Measurements from ENCODE around the gene KRTAP10-11. TPM values are rescaled to one million over a fixed set of nuclear protein-coding genes. Genes with fewer than 3 reads are reported as not detected.
A peak's percentile ranks its signal among the peaks of the same experiment; 100 is the strongest.

KRTAP10-11 gene
- total RNA-seq, 1 experiment from 2014 or later: not detected

GRCh38 chr21:44650265-44650972, 4.2 kb downstream of the KRTAP10-11 start:
- Mint-ChIP-seq H3K27me3 (ENCODE audit: low read depth) (peaks cover 6% of the 10 kb centered on the region), H3K36me3 (peaks cover 6% of the 10 kb centered on the region; the same call in 1 of the 2 replicates), H3K4me3 (no peak overlapping the region), H3K9me3 (peaks cover 7% of the 10 kb centered on the region; the same call in 1 of the 2 replicates), H3K4me1 (peaks cover 10% of the 10 kb centered on the region), H3K27ac (no peak overlapping the region)
- CTCF ChIA-PET: no interaction called here
- TF ChIP-seq ZNF396 (CRISPR knock-in tag; IDR thresholded peaks at IDR 0.05; ENCODE audit: borderline replicate concordance) (no peak), ZNF425 (CRISPR knock-in tag; conservative IDR thresholded peaks at IDR 0.05) (no peak), FOXJ3 (CRISPR knock-in tag; IDR thresholded peaks at IDR 0.05; ENCODE audit: borderline replicate concordance) (no peak), CREB1 (CRISPR knock-in tag; IDR thresholded peaks at IDR 0.05) (no peak)
- ATAC-seq: no peak
- POLR2A ChIA-PET: no interaction called here
- no peak for DNase-seq (ENCODE audit: low spot score)

- ChIA-PET POLR2A (no interaction called here), CTCF (no interaction called here)
- ATAC-seq (no peak), DNase-seq (ENCODE audit: low spot score) (no peak)
- peaks cover 11% of the 10 kb centered on the region for H3K9me3 Mint-ChIP-seq
- no peak overlapping the region for H3K27ac Mint-ChIP-seq
- H3K36me3 Mint-ChIP-seq: peaks cover 10% of the 10 kb centered on the region
- peaks cover 10% of the 10 kb centered on the region for H3K4me1 Mint-ChIP-seq
- no peak overlapping the region for H3K4me3 Mint-ChIP-seq
- peaks cover 6% of the 10 kb centered on the region for H3K27me3 Mint-ChIP-seq (ENCODE audit: low read depth)
- no peak for TF ChIP-seq ATF6 (CRISPR knock-in tag; IDR thresholded peaks at IDR 0.05)
- no peak for TF ChIP-seq GRHL2 (CRISPR knock-in tag; IDR thresholded peaks at IDR 0.05; ENCODE audit: insufficient replicate concordance, severe bottlenecking)
- no peak for TF ChIP-seq ZNF138 (CRISPR knock-in tag; conservative IDR thresholded peaks at IDR 0.05)
- no peak for TF ChIP-seq ZNF263 (CRISPR knock-in tag; IDR thresholded peaks at IDR 0.05; ENCODE audit: low read depth)
- no peak for TF ChIP-seq ZNF416 (CRISPR knock-in tag; IDR thresholded peaks at IDR 0.05)
- TF ChIP-seq ATF3 (CRISPR knock-in tag; conservative IDR thresholded peaks at IDR 0.05): no peak
- no peak for TF ChIP-seq USF1 (CRISPR knock-in tag; IDR thresholded peaks at IDR 0.05)
Observed at GRCh38 chr21:44650973-44651675, 4.9 kb downstream of the KRTAP10-11 start.

GRCh38 chr21:44653123-44653522, 6.9 kb downstream of the KRTAP10-11 start:
- ATAC-seq (peak; percentile 58; the same call in 1 of the 2 replicates), DNase-seq (ENCODE audit: low spot score) (peak; percentile 33)
- ChIA-PET CTCF (interaction anchor here (1.4 kb wide), 1 partner anchor 96 kb away, joined by 4 read pairs; no protein-coding TSS in a partner anchor), POLR2A (no interaction called here)
- Mint-ChIP-seq H3K27ac (no peak overlapping the region), H3K9me3 (peaks cover 24% of the 10 kb centered on the region), H3K36me3 (peaks cover 21% of the 10 kb centered on the region), H3K27me3 (ENCODE audit: low read depth) (peaks cover 10% of the 10 kb centered on the region), H3K4me3 (no peak overlapping the region), H3K4me1 (peaks cover 5% of the 10 kb centered on the region)
- TF ChIP-seq RORB (CRISPR knock-in tag; IDR thresholded peaks at IDR 0.05) (no peak), SP1 (CRISPR knock-in tag; conservative IDR thresholded peaks at IDR 0.05) (0 out of 2 replicates have a peak, but pooled peaks have one; percentile 37), ZMAT4 (CRISPR knock-in tag; IDR thresholded peaks at IDR 0.05) (no peak), MLX (CRISPR knock-in tag; IDR thresholded peaks at IDR 0.05) (no peak), PRDM15 (CRISPR knock-in tag; IDR thresholded peaks at IDR 0.05) (peak; percentile 90), E2F4 (CRISPR knock-in tag; IDR thresholded peaks at IDR 0.05; ENCODE audit: borderline replicate concordance, low read depth) (no peak), GABPB1 (CRISPR knock-in tag; IDR thresholded peaks at IDR 0.05) (no peak), RELA (CRISPR knock-in tag; IDR thresholded peaks at IDR 0.05; ENCODE audit: borderline replicate concordance) (no peak)
